CD8-positive, alpha-beta memory T cell (primary cell): ENCODE data around the gene SIPA1L3. TPM values are rescaled to one million over a fixed set of nuclear protein-coding genes. Genes with fewer than 3 reads are reported as not detected.

Experiments used
- CTCF ChIA-PET: fragments of 350-600 bp; sonication (Branson Sonifier 250); formaldehyde crosslinking; loops from one replicate; lab custom pipeline; 2021; ENCODE audit warnings: antibody characterized with exemption; lab: Charles Lee
- POLR2A ChIA-PET: fragments of 350-600 bp; sonication (Branson Sonifier 250); formaldehyde crosslinking; loops from one replicate; lab custom pipeline; 2021; ENCODE audit warnings: antibody characterized with exemption; lab: Charles Lee
- DNase-seq, 5 donors: peaks; one replicate each; pipeline versions ENCODE4 v3.0.0 to v3.0.0-alpha.2; 2020 to 2022; ENCODE audit warnings: mixed read lengths in 1 of 5
- H3K27ac ChIP-seq: one replicate; pipeline ENCODE4 v1.7.0; 2013; ENCODE audit warnings: low read depth, mild to moderate bottlenecking, low read length, moderate library complexity
- H3K27me3 ChIP-seq: 2 replicates; pipeline ENCODE4 v1.7.0; 2013; ENCODE audit warnings: low read length, mild to moderate bottlenecking; ENCODE audit not compliant: insufficient read depth, poor library complexity, severe bottlenecking
- H3K36me3 ChIP-seq: 2 replicates; pipeline ENCODE4 v1.7.0; 2013; ENCODE audit warnings: mild to moderate bottlenecking, low read length, moderate library complexity; ENCODE audit not compliant: insufficient read depth
- H3K4me1 ChIP-seq: 2 replicates; pipeline ENCODE4 v1.7.0; 2013; ENCODE audit warnings: mild to moderate bottlenecking, low read length, moderate library complexity; ENCODE audit not compliant: insufficient read depth
- H3K4me3 ChIP-seq: 2 replicates; pipeline ENCODE4 v1.7.0; 2013; ENCODE audit warnings: mild to moderate bottlenecking, low read length
- H3K9me3 ChIP-seq: 2 replicates; pipeline ENCODE4 v1.7.0; 2013; ENCODE audit warnings: mild to moderate bottlenecking, low read length
- H3K27ac Mint-ChIP-seq, 8 donors: one replicate each; pipeline ENCODE4 v1.8.0; 2020 to 2021; ENCODE audit warnings: mixed read lengths in 8 of 8, mild to moderate bottlenecking in 6 of 8, inconsistent platforms in 3 of 8, moderate library complexity in 3 of 8
- H3K27me3 Mint-ChIP-seq, 2 donors: one replicate each; pipeline ENCODE4 v1.8.0; 2020 to 2021; ENCODE audit warnings: mixed read lengths in 2 of 2, mild to moderate bottlenecking in 1 of 2, moderate library complexity in 1 of 2
- H3K36me3 Mint-ChIP-seq, 3 donors: one replicate each; pipeline ENCODE4 v1.8.0; 2020 to 2021; ENCODE audit warnings: mixed read lengths in 3 of 3, inconsistent platforms in 1 of 3, mild to moderate bottlenecking in 1 of 3
- H3K4me1 Mint-ChIP-seq, 3 donors: one replicate each; pipeline ENCODE4 v1.8.0; 2020 to 2021; ENCODE audit warnings: mixed read lengths in 3 of 3, inconsistent platforms in 1 of 3, mild to moderate bottlenecking in 1 of 3
- H3K4me3 Mint-ChIP-seq, 7 donors: one replicate each; pipeline ENCODE4 v1.8.0; 2020 to 2021; ENCODE audit warnings: mixed read lengths in 7 of 7, mild to moderate bottlenecking in 6 of 7, moderate library complexity in 4 of 7, inconsistent platforms in 2 of 7
- H3K9me3 Mint-ChIP-seq, 5 donors: one replicate each; pipeline ENCODE4 v1.8.0; 2020 to 2022; ENCODE audit warnings: mixed read lengths in 5 of 5, mild to moderate bottlenecking in 3 of 5, moderate library complexity in 2 of 5, inconsistent platforms in 1 of 5
- polyA plus RNA-seq: library from polyadenylated mRNA; unstranded; fragments of 300-500 nt; fragmentation: Illumina TruSeq; gene quantifications from one replicate; pipeline ENCODE4 v1.2.3, GENCODE V29; 2021
- total RNA-seq, 2 experiments: library from RNA; stranded (reverse); gene quantifications; one replicate each; pipeline ENCODE4 v1.2.3, GENCODE V29; 2021

The SIPA1L3 gene
- total and polyA plus RNA-seq, 3 experiments from 2014 or later = 5.4 to 14.8 (median 11.5) TPM

DNA sequence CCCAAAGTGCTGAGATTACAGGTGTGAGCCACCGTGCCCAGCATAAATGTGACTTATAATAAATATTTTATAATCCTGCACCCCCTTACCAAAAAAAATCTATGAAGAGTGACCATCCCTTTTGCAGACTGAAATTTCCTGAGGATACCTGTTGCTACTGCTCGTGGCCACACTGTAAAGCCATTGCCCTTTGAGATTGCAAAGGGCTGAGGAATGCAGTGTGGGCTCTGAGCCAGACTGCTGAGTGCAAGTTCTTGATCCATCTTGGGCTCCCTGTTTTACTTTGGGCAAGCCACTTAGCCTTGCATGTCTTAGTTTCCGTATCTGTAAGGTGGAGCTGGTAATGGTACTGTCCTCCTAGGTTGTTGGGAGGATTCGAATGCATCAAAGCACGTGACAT is 23.4 kb downstream of the SIPA1L3 start:
- Mint-ChIP-seq H3K27ac (no peak overlapping the region), H3K4me3 (no peak overlapping the region), H3K4me1 (peaks cover 7 to 37% (median 18%) of the 10 kb centered on the region in 3 donors), H3K27me3 (no peaks in the 10 kb centered on the region), H3K36me3 (peaks cover 14 to 27% (median 24%) of the 10 kb centered on the region in 3 donors), H3K9me3 (peaks cover 0 to 10% (median 7%) of the 10 kb centered on the region in 5 donors)
- Histone ChIP-seq H3K27me3 (no peaks in the 10 kb centered on the region), H3K9me3 (no peaks in the 10 kb centered on the region), H3K4me3 (no peak overlapping the region), H3K27ac (no peak overlapping the region), H3K4me1 (no peaks in the 10 kb centered on the region), H3K36me3 (no peaks in the 10 kb centered on the region)
- POLR2A ChIA-PET = no interaction called here
- CTCF ChIA-PET = interaction anchor here (1.4 kb wide), 1 partner anchor 9 kb away, joined by 3 read pairs; no protein-coding TSS in a partner anchor
- DNase-seq = no peak

DNA sequence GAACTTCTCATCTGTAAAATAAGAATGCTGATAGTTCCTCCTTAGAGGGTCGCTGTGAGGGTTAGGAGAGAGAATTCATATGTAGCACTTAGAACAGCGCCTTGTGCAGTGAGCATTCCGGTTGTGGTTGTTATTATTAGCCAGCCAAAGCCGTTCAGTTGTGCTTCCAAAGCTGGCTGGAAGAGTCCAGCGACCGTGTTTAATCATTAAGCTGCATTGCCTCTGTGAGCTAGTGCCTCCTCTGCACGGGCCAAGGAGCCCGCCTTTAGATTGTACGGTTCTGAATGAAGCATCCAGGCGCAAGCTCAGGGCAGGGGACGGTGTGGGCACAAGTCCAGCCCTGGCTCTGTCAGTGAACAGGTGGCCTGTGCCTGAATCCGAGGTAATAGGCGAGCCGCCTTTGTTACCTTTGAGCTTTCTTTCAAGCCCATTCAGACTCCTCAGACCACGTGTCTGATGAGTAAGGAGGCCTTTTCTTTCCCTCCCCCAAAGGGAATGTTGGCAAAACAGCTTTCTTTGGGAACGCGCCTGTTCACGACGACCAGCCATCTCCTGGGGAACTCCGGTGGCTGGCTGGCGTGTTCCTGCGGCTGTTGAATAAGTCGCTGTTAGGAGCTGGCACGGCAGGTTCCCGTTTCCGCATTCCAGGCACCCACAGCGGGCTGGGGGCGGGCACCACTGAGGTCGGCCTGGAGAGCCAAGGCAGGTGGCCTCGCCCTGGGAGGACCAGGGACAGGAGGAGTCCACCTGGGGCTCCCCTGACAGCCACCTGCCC is 25.1 kb downstream of the SIPA1L3 start:
- CTCF ChIA-PET = interaction anchor here (1.0 to 1.4 kb wide), 2 partner anchors 7 to 30 kb away, joined by 3 to 4 read pairs; no protein-coding TSS in a partner anchor
- Histone ChIP-seq H3K36me3 (no peaks in the 10 kb centered on the region), H3K4me1 (no peaks in the 10 kb centered on the region), H3K9me3 (no peaks in the 10 kb centered on the region), H3K27me3 (no peaks in the 10 kb centered on the region), H3K4me3 (no peak overlapping the region), H3K27ac (no peak overlapping the region)
- Mint-ChIP-seq H3K36me3 (peaks cover 18 to 34% (median 30%) of the 10 kb centered on the region in 3 donors), H3K9me3 (peaks cover 0 to 17% (median 9%) of the 10 kb centered on the region in 5 donors), H3K4me3 (no peak overlapping the region), H3K27me3 (no peaks in the 10 kb centered on the region), H3K4me1 (peaks cover 7 to 29% (median 18%) of the 10 kb centered on the region in 3 donors), H3K27ac (no peak overlapping the region)
- no peak for DNase-seq
- POLR2A ChIA-PET = no interaction called here

DNA sequence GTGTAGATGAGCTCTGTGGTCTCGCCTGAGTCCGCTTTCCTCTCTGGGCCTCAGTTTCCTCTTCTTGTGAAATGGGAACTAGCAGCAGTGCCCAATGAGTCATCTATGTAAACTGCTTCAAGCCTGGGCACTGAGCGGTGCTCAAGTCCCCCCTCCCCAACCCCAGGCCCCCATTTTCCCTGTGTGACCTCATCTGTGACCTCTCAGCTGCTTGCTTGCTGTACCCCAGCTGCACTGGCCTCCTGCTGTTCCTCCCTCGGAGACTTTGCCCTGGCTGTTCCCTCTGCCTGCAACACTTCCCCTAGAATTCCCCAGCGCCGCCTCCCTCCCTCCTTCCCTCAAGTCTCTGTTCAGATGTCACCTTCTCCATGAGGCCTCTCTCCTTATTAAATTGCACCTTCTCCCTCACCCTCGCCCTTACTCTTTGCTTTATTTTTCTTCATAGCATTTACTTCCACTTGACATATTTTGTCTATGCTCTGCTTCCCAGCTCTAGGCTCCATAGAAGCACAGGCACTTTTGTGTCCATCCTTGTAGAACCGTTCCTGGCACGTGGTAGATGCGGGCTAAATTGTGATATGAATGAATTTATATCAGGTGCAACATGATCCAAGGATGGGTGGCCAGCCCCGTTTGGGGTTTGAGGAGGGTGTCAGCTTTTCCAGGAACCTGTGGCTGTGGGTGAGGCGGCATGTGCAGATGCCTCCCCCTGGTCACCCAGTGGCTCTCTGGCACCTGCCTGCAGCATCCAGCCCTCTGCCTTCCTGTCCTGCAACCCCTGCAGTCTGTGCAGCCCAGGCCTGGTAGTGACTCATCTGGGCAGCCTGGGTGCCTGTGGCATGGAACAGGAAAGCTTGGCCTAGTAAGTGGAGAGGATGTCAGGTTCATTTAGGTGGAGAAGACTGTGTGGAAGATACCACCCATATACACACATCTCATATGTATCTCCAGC is 26.3 kb downstream of the SIPA1L3 start:
- H3K27me3 Mint-ChIP-seq = no peaks in the 10 kb centered on the region
- Histone ChIP-seq H3K27ac (no peak overlapping the region), H3K27me3 (no peaks in the 10 kb centered on the region), H3K4me1 (no peaks in the 10 kb centered on the region), H3K4me3 (no peak overlapping the region), H3K36me3 (no peaks in the 10 kb centered on the region), H3K9me3 (no peaks in the 10 kb centered on the region)
- CTCF ChIA-PET = no interaction called here
- POLR2A ChIA-PET = no interaction called here
- peaks cover 15 to 34% (median 32%) of the 10 kb centered on the region in 3 donors for H3K36me3 Mint-ChIP-seq
- no peak overlapping the region for H3K27ac Mint-ChIP-seq
- H3K9me3 Mint-ChIP-seq = peaks cover 0 to 17% (median 9%) of the 10 kb centered on the region in 5 donors
- DNase-seq = no peak
- no peak overlapping the region for H3K4me3 Mint-ChIP-seq
- H3K4me1 Mint-ChIP-seq = peaks cover 7 to 26% (median 13%) of the 10 kb centered on the region in 3 donors

- Mint-ChIP-seq H3K9me3 (peaks cover 0 to 17% (median 9%) of the 10 kb centered on the region in 5 donors), H3K27me3 (no peaks in the 10 kb centered on the region), H3K27ac (no peak overlapping the region), H3K4me3 (no peak overlapping the region), H3K4me1 (peaks cover 3 to 20% (median 9%) of the 10 kb centered on the region in 3 donors), H3K36me3 (peaks cover 15 to 34% (median 33%) of the 10 kb centered on the region in 3 donors)
- no peaks in the 10 kb centered on the region for H3K27me3 ChIP-seq
- CTCF ChIA-PET = no interaction called here
- no peaks in the 10 kb centered on the region for H3K36me3 ChIP-seq
- DNase-seq = no peak
- no peak overlapping the region for H3K4me3 ChIP-seq
- no peaks in the 10 kb centered on the region for H3K4me1 ChIP-seq
- POLR2A ChIA-PET = no interaction called here
- no peak overlapping the region for H3K27ac ChIP-seq
- H3K9me3 ChIP-seq = no peaks in the 10 kb centered on the region
These were observed 26.9 kb downstream of the SIPA1L3 start for GRCh38 chr19:37933937-37934358.

DNA sequence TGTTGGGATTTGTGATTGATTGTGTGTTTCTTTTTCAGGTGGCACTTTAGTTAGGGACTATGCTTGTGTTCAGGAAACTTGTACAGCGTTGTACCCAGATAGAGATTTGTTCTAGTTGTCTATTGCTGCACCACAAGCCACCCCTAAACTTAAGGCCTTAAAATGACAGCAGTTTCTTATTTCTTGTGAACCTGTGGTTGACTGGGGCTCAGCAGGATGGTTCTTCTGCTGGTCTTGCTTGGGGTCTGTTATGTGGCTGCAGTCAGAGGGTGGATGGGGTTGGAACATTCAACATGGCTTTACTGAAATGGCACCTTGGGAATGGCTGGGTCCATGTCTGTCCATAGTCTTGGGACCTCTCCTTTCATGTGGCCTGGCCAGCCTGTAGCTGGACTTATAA is 28.3 kb downstream of the SIPA1L3 start:
- ChIA-PET POLR2A (no interaction called here), CTCF (no interaction called here)
- Histone ChIP-seq H3K9me3 (no peaks in the 10 kb centered on the region), H3K36me3 (no peaks in the 10 kb centered on the region), H3K27ac (no peak overlapping the region), H3K27me3 (no peaks in the 10 kb centered on the region), H3K4me3 (no peak overlapping the region), H3K4me1 (no peaks in the 10 kb centered on the region)
- peaks cover 6 to 20% (median 8%) of the 10 kb centered on the region in 3 donors for H3K4me1 Mint-ChIP-seq
- no peaks in the 10 kb centered on the region for H3K27me3 Mint-ChIP-seq
- peaks cover 17 to 42% (median 38%) of the 10 kb centered on the region in 3 donors for H3K36me3 Mint-ChIP-seq
- no peak overlapping the region for H3K27ac Mint-ChIP-seq
- peaks cover 0 to 17% (median 9%) of the 10 kb centered on the region in 5 donors for H3K9me3 Mint-ChIP-seq
- no peak overlapping the region for H3K4me3 Mint-ChIP-seq
- no peak for DNase-seq

DNA sequence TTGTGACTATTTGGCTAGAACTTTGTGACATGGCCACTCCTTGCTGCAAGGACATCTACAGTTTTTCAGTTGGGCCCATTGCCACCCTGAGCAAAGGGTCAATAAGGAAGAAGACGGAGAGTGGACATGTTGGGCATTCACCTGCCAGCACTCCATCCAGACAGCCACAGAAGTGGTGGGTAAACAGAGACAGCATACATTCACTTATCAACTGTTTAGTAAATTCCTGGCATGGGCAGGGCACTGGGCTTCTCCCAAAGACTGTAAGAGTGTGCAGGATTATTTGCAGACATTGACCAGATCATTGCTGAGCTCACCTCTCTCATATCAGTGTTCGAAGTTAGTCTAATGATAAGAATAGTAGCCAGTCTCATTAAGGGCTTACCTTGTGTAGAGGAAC is 29.2 kb downstream of the SIPA1L3 start:
- Histone ChIP-seq H3K27me3 (no peaks in the 10 kb centered on the region), H3K4me1 (no peaks in the 10 kb centered on the region), H3K4me3 (no peak overlapping the region), H3K27ac (no peak overlapping the region), H3K36me3 (no peaks in the 10 kb centered on the region), H3K9me3 (no peaks in the 10 kb centered on the region)
- Mint-ChIP-seq H3K4me3 (no peak overlapping the region), H3K4me1 (peaks cover 6 to 16% (median 8%) of the 10 kb centered on the region in 3 donors), H3K9me3 (peaks cover 0 to 17% (median 9%) of the 10 kb centered on the region in 5 donors), H3K27ac (no peak overlapping the region), H3K36me3 (peaks cover 15 to 42% (median 34%) of the 10 kb centered on the region in 3 donors), H3K27me3 (no peaks in the 10 kb centered on the region)
- DNase-seq = no peak
- ChIA-PET POLR2A (no interaction called here), CTCF (no interaction called here)

GRCh38 chr19:37936886-37937285 is 29.9 kb downstream of the SIPA1L3 start:
- Mint-ChIP-seq H3K27ac (no peak overlapping the region), H3K36me3 (peaks cover 16 to 50% (median 39%) of the 10 kb centered on the region in 3 donors), H3K4me1 (peaks cover 6 to 16% (median 12%) of the 10 kb centered on the region in 3 donors), H3K27me3 (no peaks in the 10 kb centered on the region), H3K9me3 (peaks cover 0 to 17% (median 9%) of the 10 kb centered on the region in 5 donors), H3K4me3 (no peak overlapping the region)
- Histone ChIP-seq H3K27me3 (no peaks in the 10 kb centered on the region), H3K4me3 (no peak overlapping the region), H3K4me1 (no peaks in the 10 kb centered on the region), H3K9me3 (no peaks in the 10 kb centered on the region), H3K27ac (no peak overlapping the region), H3K36me3 (no peaks in the 10 kb centered on the region)
- POLR2A ChIA-PET = no interaction called here
- CTCF ChIA-PET = no interaction called here
- no peak for DNase-seq
